Brain microvascular endothelial cell (primary cell): ENCODE measurements around the gene DLGAP1.

Experiments used
- DNase-seq: peaks from one replicate; pipeline ENCODE4 v3.0.0-alpha.2; 2020
- H3K27ac ChIP-seq: fragments of 250-450 bp; sonication (Bioruptor Pico); 2 replicates; pipeline ENCODE4 v1.5.1; 2020; ENCODE audit warnings: mild to moderate bottlenecking, moderate library complexity
- H3K27me3 ChIP-seq: fragments of 250-450 bp; sonication (Bioruptor Pico); replicated peaks from 2 replicates; pipeline ENCODE4 v1.5.1; 2020; ENCODE audit warnings: mild to moderate bottlenecking
- H3K36me3 ChIP-seq: fragments of 250-450 bp; sonication (Bioruptor Pico); replicated peaks from 2 replicates; pipeline ENCODE4 v1.5.1; 2020; ENCODE audit warnings: mild to moderate bottlenecking
- H3K4me3 ChIP-seq: 2 replicates; pipeline ENCODE4 v1.5.1; 2011; ENCODE audit warnings: low read depth, mild to moderate bottlenecking, control low read depth, low read length, moderate library complexity
- in situ Hi-C: cut with HindIII; loops from 2 replicates; pipeline ENCODE4 v1.10.0; 2017; ENCODE audit warnings: low sequenced_read_pairs, low pct_ligation_motif_present
- TF ChIP-seq, protein P1 (sequence below): IDR thresholded peaks from 2 replicates; pipeline ENCODE4 v1.5.1; 2011; ENCODE audit warnings: low read depth, mild to moderate bottlenecking, moderate library complexity, low read length, control low read depth, inconsistent platforms; ENCODE audit errors: missing control alignments

Gene DLGAP1

DNA sequence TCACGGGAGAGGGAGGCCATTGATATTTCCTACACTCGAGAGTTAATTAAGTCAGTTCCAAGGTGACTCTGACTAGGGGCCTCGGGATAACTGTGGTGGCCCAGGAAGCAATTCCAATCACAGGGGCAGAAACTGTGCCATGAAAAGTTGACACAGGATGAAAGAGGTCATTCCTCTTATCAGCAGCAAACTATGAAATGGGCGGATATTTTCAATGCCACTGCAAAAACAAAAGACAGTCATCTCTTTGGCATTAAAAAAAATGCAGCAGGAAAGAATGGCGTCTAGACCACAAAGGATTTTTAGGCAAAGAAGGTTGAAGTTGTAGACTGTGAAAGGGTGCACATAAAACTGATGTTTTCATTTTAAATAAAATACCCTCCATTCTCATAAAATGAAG lies 955.1 kb downstream of the DLGAP1 start:
- Histone ChIP-seq H3K4me3 (no peak overlapping the region), H3K27me3 (no peaks in the 10 kb centered on the region), H3K36me3 (no peaks in the 10 kb centered on the region), H3K27ac (no peak overlapping the region)
- DNase-seq, result peak; percentile 23
- in situ Hi-C loops, result no loop called here
- TF ChIP-seq, protein P1, sequence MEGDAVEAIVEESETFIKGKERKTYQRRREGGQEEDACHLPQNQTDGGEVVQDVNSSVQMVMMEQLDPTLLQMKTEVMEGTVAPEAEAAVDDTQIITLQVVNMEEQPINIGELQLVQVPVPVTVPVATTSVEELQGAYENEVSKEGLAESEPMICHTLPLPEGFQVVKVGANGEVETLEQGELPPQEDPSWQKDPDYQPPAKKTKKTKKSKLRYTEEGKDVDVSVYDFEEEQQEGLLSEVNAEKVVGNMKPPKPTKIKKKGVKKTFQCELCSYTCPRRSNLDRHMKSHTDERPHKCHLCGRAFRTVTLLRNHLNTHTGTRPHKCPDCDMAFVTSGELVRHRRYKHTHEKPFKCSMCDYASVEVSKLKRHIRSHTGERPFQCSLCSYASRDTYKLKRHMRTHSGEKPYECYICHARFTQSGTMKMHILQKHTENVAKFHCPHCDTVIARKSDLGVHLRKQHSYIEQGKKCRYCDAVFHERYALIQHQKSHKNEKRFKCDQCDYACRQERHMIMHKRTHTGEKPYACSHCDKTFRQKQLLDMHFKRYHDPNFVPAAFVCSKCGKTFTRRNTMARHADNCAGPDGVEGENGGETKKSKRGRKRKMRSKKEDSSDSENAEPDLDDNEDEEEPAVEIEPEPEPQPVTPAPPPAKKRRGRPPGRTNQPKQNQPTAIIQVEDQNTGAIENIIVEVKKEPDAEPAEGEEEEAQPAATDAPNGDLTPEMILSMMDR, result no peak

DNA sequence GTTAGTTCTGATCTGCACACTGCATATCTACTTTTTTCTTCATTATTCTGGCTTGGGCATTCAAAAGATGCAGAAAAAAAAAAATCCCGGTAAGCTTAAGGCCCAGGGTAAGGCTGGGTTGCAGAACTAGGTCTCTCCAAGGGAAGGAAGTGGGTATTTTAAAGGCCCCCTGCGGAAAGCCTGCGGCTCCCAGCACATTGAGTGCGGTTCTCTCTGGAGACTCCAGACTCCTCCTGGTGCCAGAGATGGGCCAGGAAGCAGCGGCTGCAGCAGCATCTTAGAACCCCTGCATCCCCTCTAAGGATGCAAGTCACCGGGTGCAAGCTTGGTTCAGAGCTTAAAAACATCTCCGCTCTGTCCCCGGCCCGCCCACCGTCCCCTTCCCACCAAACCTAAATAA lies 955.6 kb downstream of the DLGAP1 start:
- in situ Hi-C loops, result no loop called here
- H3K4me3 ChIP-seq, result peak overlapping the region; percentile 55
- H3K27ac ChIP-seq, result no peak overlapping the region
- H3K36me3 ChIP-seq, result no peaks in the 10 kb centered on the region
- TF ChIP-seq, protein P1, result peak; percentile 38
- no peak for DNase-seq
- no peaks in the 10 kb centered on the region for H3K27me3 ChIP-seq

DNA sequence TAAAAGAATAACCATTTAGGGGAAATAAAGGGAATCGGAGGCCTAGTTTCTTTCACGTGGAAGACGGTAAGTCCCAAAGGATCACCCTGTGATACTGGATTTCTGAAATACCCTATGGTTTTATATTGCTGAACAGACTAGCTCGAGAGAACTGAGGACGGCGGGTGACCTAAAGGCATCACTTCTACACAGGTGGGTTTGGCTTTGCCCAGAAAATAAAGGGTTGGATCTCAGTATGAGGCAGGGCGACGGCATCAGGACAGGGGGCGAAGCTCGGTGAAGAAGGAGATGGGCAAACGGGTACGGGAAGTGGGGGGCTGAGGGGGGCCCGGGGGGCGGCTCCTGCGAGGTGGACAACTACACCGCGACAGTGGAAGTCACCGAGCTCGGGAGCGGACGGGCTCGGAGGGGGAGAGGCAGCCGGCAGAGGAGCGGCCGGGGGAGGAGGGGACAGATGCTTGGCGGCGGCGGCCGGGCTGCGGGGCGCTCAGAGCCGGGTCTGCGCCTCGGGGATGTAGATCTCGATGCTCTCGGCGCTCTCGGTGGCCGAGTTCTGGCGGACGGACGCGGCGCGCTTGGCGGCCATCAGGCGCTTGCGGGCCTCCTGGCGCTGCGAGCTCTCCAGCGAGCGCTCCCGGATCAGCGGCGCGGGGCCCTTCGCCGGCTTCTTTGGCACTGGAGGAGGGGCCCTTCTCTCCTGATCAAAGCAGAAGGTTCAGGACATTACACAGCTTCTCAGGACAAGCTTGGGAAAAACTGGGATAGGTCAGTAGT lies 956.2 kb downstream of the DLGAP1 start:
- Histone ChIP-seq H3K36me3 (no peaks in the 10 kb centered on the region), H3K4me3 (peak overlapping the region; percentile 55), H3K27ac (no peak overlapping the region), H3K27me3 (no peaks in the 10 kb centered on the region)
- in situ Hi-C loops, result no loop called here
- DNase-seq, result peak; percentile 18
- TF ChIP-seq, protein P1, result no peak

DNA sequence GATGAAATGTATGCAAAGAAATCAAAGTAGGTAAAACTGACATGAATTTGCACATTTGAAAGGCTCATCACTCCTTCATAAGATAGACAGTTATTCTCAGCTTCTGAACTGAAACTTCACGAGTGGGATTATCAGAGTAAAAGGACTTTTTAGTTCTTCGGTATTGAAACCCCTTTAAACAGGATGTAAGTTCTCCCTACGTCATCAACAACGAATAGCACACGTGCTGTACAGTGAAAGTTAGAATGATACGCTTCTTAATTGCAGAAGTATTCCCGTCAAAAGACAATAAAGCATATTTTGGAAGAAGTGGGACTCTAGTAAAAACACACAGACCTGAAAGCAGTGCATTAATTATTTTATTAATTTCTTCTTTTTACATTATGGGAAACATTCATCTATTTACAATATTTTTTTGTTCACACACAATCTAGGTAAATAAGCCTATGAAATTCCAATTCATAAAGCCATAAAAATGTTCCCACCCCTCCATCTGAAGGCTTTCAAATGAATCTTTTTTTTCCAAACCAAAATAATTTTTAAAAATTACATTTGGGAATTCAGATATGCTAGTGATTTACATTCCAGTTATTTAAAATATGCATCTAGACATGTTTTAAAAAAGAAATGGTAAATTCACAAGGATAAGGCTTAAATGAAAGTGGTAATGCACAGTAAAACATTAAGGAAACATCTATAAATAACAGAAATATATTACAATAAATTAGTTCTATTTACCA lies 959.2 kb downstream of the DLGAP1 start:
- no peak overlapping the region for H3K27ac ChIP-seq
- H3K27me3 ChIP-seq, result no peaks in the 10 kb centered on the region
- H3K4me3 ChIP-seq, result no peak overlapping the region
- DNase-seq, result no peak
- TF ChIP-seq, protein P1, result no peak
- H3K36me3 ChIP-seq, result no peaks in the 10 kb centered on the region
- in situ Hi-C loops, result no loop called here

DNA sequence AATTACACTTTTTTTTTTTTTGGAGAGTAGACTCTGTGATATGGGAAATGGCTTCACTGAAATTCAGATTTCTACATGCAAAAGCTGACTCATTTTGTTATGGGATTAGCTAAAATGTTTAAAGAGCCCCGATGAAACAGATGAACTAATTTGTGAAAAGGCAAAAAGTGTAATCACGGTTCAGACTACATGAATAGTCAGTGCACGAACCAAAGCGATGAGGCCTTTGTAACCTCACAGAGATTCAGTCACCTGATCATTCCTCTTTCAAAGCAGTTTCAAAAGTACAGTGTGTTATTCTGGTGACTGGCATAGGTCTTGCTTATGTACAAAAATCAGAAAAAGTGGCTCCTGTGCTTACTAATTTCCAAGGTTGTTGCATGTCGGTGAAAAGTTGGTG lies 960.5 kb downstream of the DLGAP1 start:
- no peak for DNase-seq
- H3K27ac ChIP-seq, result no peak overlapping the region
- no peak overlapping the region for H3K4me3 ChIP-seq
- TF ChIP-seq, protein P1, result no peak
- no peaks in the 10 kb centered on the region for H3K27me3 ChIP-seq
- H3K36me3 ChIP-seq, result no peaks in the 10 kb centered on the region
- in situ Hi-C loops, result no loop called here
